ENCODE measurements around the gene RAB38. TPM values are rescaled to one million over a fixed set of nuclear protein-coding genes. Genes with fewer than 3 reads are reported as not detected.

Gene RAB38
- total RNA-seq: 1 to 10 TPM in 1 of 4 donors, under 1 TPM in 3; 0.75 to 2.1 (median 0.80) TPM

DNA sequence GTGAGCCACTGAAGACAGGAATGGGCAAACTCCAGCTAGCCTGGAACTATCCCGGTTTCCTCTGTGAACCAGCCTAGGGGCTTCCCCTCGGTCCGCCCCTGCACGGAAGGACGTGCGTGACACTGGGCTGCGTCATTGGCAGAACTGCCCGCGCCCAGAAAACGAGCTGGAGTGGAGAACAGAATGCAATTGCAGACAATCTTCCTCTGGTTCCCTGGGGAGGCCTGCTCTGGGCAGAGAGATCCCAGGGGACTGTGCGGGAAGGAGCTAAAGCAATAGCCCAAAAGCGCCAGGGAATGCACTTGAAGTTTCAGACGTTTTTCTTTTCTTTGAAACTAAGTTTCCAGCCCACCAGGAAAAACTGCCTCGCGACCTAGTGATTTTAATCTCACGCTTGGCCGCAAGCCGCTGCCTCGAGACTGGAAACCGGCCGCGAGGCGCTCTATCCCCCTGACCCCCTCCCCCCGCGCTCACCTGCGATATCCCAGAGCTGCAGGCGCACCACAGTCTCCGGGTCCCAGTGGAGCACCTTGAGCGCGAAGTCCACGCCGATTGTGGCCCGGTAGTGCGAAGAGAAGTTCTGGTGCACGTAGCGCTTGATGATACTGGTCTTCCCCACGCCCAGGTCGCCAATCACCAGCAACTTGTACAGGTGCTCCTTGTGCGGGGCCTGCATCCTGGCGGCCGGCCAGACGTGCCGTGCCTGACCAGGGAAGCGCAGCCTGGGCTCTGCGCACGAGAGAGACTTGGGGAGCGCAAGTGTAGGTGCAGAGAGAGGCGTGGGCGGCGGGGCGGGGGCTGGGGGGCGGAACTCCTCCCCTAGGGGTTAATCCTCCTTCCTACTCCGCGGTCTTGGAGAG, at the start of gene RAB38:
TSS of gene RAB38 (minus strand) at position 735 of the 860 bp plus-strand sequence. CDS start at position 676, 59 bp downstream.
- WGBS: 11% methylated on average over 39 of the region's 54 CpGs
- TF ChIP-seq EP300 (IDR thresholded peaks at IDR 0.05) (no peak), POLR2AphosphoS5 (IDR thresholded peaks at IDR 0.05) (peak; percentile 20 to 45)
- Histone ChIP-seq H3K4me3 (peak within 1 kb of the TSS; percentile 54 to 64 (median 54)), H3K4me1 (peaks cover 14 to 19% (median 14%) of the 10 kb centered on the region in 4 donors), H3K36me3 (no peaks in the 10 kb centered on the region), H3K27me3 (peaks cover 0 to 4% (median 0%) of the 10 kb centered on the region in 4 donors), H3K27ac (replicated peaks in 1 of 4) (peak within 1 kb of the TSS; percentile 19 to 48 (median 26)), H3K9me3 (no peaks in the 10 kb centered on the region)
- intact Hi-C loops (cut with DNase I): no loop called here
- no peak for DNase-seq (ENCODE audit: extremely low spot score)

DNA sequence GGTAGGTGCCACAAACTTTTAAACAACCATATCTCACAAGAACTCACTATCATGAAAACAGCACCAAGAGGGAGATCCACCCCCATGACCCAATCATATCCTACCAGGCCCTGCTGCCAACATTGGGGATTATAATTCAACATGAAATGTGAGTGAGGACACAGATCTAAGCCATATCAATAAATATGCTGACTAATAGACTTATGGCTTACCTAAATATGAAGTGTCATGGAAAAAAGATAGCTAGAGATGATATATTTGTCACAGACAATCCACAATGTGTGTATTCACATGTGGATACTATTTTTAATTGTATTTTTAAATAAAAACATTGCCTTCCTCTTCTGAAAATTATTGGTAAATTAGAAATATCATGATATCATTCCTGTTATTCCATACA, 38.2 kb upstream of the RAB38 start:
- no peak for TF ChIP-seq POLR2AphosphoS5 (IDR thresholded peaks at IDR 0.05)
- TF ChIP-seq, protein P1, sequence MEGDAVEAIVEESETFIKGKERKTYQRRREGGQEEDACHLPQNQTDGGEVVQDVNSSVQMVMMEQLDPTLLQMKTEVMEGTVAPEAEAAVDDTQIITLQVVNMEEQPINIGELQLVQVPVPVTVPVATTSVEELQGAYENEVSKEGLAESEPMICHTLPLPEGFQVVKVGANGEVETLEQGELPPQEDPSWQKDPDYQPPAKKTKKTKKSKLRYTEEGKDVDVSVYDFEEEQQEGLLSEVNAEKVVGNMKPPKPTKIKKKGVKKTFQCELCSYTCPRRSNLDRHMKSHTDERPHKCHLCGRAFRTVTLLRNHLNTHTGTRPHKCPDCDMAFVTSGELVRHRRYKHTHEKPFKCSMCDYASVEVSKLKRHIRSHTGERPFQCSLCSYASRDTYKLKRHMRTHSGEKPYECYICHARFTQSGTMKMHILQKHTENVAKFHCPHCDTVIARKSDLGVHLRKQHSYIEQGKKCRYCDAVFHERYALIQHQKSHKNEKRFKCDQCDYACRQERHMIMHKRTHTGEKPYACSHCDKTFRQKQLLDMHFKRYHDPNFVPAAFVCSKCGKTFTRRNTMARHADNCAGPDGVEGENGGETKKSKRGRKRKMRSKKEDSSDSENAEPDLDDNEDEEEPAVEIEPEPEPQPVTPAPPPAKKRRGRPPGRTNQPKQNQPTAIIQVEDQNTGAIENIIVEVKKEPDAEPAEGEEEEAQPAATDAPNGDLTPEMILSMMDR (IDR thresholded peaks at IDR 0.05): no peak
- TF ChIP-seq POLR2A (IDR thresholded peaks at IDR 0.05; ENCODE audit: low read depth): no peak
- no peak for TF ChIP-seq EP300 (IDR thresholded peaks at IDR 0.05)
- H3K4me1 ChIP-seq: no peaks in the 10 kb centered on the region
- no peaks in the 10 kb centered on the region for H3K27me3 ChIP-seq
- H3K27ac ChIP-seq (replicated peaks in 1 of 4): no peak overlapping the region
- no peak for DNase-seq (ENCODE audit: extremely low spot score)
- intact Hi-C loops (cut with DNase I): no loop called here
- no peaks in the 10 kb centered on the region for H3K9me3 ChIP-seq
- no peak overlapping the region for H3K4me3 ChIP-seq
- H3K36me3 ChIP-seq: no peaks in the 10 kb centered on the region

GRCh38 chr11:88212300-88212699, 37.1 kb upstream of the RAB38 start:
- H3K9me3 ChIP-seq: no peaks in the 10 kb centered on the region
- no peaks in the 10 kb centered on the region for H3K36me3 ChIP-seq
- 91% methylated on average over 1 of the region's 1 CpG for WGBS
- intact Hi-C loops (cut with DNase I): no loop called here
- no peak for DNase-seq (ENCODE audit: extremely low spot score)
- H3K27ac ChIP-seq (replicated peaks in 1 of 4): no peak overlapping the region
- no peaks in the 10 kb centered on the region for H3K4me1 ChIP-seq
- no peak overlapping the region for H3K4me3 ChIP-seq
- TF ChIP-seq EP300 (IDR thresholded peaks at IDR 0.05) (no peak), POLR2AphosphoS5 (IDR thresholded peaks at IDR 0.05) (no peak), POLR2A (IDR thresholded peaks at IDR 0.05; ENCODE audit: low read depth) (no peak)
- TF ChIP-seq, protein P1 (IDR thresholded peaks at IDR 0.05): no peak
- H3K27me3 ChIP-seq: no peaks in the 10 kb centered on the region

- TF ChIP-seq POLR2AphosphoS5 (IDR thresholded peaks at IDR 0.05) (no peak), EP300 (IDR thresholded peaks at IDR 0.05) (no peak), POLR2A (IDR thresholded peaks at IDR 0.05; ENCODE audit: low read depth) (no peak)
- TF ChIP-seq, protein P1 (IDR thresholded peaks at IDR 0.05): no peak
- Histone ChIP-seq H3K9me3 (no peaks in the 10 kb centered on the region), H3K4me1 (no peaks in the 10 kb centered on the region), H3K27me3 (no peaks in the 10 kb centered on the region), H3K4me3 (no peak overlapping the region), H3K27ac (replicated peaks in 1 of 4) (no peak overlapping the region), H3K36me3 (no peaks in the 10 kb centered on the region)
- WGBS: 75% methylated on average over 2 of the region's 2 CpGs
- DNase-seq (ENCODE audit: extremely low spot score): no peak
- intact Hi-C loops (cut with DNase I): no loop called here
These were observed 33.5 kb upstream of the RAB38 start for GRCh38 chr11:88208745-88209144.

GRCh38 chr11:88206751-88207150, 31.5 kb upstream of the RAB38 start:
- Histone ChIP-seq H3K27ac (replicated peaks in 1 of 4) (no peak overlapping the region), H3K4me1 (no peaks in the 10 kb centered on the region), H3K4me3 (no peak overlapping the region), H3K27me3 (no peaks in the 10 kb centered on the region), H3K36me3 (no peaks in the 10 kb centered on the region), H3K9me3 (no peaks in the 10 kb centered on the region)
- TF ChIP-seq POLR2A (IDR thresholded peaks at IDR 0.05; ENCODE audit: low read depth) (no peak), EP300 (IDR thresholded peaks at IDR 0.05) (no peak), POLR2AphosphoS5 (IDR thresholded peaks at IDR 0.05) (no peak)
- TF ChIP-seq, protein P1 (IDR thresholded peaks at IDR 0.05): no peak
- DNase-seq (ENCODE audit: extremely low spot score): no peak
- intact Hi-C loops (cut with DNase I): no loop called here
- 0% methylated on average over 1 of the region's 1 CpG for WGBS

Data from esophagus muscularis mucosa (tissue), 4 donors.